Measurements from ENCODE around the gene SDS.

SDS gene

DNA sequence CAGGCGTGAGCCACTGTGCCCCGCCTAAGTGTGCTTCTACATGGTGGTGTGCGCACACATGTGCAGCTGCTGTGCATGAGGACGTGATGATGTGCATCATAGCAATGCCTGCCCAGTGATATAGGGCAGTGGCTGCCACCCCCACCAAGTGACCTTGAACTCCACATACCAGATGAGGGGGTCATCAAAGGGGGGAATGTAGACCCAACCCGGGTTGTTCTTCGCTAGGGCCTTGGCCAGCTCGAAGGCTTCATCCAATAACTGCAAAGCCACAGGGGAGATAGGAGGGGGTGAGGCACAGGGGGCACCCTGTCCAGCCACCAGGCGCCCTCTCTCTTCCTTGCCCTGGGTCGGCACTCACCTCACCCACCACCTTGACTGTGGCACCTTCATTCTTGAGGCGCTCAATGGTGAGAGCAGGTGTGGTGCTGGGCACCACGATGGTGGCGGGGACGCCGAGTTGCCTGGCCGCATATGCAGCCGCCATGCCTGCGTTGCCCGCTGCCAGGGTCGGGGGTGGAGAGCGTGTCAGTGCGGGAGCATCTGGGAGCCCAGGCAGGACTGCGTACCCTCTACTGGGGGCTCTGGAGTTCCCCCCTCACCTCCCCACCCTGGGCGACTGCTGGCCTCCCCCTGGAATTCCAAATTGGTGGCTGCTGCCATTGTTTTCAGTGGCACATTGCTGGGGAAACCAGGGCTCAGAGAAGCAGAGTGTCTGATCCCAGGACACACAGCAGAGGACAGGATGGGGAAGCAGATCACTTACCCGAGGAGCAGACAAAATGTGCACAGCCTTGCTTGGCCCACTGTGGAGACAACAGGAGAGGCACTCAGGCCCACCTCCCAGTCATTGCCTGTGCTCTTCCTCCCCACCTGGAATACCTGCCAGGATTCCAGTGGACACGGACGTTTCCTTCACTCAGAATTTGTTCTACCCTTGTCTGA, 5.1 kb downstream of the SDS start:
- DNase-seq: no peak

DNA sequence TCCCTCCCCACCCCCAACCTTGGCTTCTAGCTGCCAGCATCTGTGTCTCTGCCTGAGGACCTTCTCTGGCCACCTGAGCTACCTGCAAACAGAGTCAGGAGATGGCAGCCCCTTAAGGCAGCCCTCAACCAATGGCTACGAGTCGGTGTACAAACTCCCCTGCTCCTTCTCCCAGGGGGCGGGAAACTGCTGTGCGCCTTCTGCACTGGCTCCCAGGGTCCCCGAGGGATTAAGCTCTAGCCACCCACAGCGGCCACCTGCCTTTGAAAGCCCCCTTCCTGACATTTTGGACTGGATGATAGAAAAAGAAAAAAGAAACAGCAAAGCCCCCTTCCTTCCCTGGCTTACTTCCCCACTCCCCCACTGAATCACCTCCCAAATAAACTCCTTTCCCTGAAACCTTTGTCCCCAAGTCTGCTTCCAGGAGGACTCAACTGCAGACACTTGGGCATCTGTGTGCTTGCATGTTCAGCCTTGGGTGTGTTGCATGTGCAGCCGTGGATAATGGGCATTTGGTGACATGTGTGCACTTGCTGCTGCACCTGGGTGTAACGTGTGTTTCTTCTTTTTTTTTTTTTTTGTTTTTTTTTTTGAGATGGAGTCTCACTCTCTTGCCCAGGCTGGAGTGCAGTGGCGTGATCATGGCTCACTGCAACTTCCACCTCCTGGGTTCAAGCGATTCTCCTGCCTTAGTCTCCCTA, 6.0 kb downstream of the SDS start:
- no peak for DNase-seq

DNA sequence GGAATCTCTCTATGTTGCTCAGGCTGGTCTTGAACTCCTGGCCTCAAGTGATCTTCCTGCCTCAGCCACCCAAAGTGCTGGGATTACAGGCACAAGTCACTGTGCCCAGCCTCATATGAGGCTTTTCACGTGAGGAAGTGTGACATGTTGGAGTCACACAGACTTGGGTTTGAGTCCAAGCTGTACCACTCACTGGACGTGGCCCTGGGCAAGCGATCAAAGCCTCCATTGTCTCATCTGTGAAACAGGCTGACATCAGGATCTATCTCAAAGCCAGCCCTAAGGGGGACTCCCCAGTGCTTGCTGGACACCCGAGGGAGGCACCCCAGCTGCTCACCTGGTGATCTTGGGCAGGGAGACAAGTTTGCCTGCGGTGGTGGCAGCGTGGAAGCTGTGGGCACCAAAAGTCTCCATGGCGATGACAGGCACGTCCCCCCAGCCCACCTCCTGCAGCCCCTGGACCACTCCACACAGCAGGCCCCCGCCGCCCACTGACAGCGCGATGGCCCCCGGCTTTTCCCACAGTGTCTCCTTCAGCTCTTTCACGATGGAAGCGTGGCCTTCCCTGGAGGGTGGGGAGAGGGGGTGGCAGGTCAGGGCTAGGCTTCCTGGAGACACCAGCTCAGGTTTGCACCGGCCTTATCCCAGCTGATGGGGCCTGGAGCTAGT, 6.7 kb downstream of the SDS start:
- DNase-seq: no peak

- DNase-seq: no peak
These were observed 7.5 kb downstream of the SDS start for GRCh38 chr12:113396200-113396599.

- DNase-seq: no peak
These were observed 8.6 kb downstream of the SDS start for GRCh38 chr12:113395119-113395518.

DNA sequence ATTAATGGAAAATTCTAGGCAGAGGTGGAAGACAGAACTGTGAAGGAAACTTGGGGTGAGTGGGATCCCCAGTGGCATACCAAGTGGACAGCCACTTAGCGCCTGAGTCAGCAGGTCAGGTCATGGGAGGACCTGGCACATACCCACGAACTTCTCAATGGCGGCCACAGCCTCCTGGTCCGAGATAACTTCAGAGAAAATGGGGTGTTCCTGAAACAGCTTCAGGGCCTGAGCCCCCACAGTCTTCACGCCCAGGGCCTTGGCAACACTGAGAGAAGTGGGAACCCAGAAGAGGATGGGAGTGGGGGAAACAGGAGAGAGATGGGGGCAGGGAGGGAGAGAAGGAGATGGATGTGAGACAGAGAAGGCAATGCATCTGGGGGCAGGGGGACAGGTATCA, 9.9 kb downstream of the SDS start:
- DNase-seq: no peak

DNA sequence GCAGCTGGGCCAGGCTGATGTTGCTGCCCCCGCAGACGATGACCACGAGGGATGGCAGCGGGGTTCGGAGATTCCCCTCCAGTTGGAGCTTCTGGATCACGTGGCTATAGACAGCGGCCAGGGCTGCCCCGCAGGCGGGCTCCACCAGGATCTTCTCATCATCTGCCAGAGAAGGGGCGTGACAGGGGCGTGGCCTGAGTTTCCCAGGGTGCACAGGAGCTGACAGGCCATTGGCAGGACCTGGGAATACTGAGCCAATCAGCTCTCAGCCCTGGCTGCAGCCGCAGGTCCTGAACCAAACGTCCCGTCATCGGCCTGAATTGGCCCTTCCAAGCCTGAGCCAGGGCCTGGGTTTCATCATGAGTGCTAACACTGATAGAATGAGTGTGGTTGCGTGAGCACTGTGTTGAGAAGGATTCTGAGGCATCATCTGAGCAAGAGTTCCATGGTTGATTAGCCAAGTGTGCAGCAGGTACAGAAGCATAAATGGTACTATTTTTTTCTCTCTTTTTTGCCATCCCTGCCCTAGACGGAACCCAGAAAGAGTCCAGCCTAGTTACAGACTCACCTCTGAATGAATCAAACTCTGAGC, 10.6 kb downstream of the SDS start:
- DNase-seq: no peak

- DNase-seq: no peak
These were observed 11.2 kb downstream of the SDS start for GRCh38 chr12:113392520-113392919.

- DNase-seq: no peak
These were observed 11.9 kb downstream of the SDS start for GRCh38 chr12:113391650-113392337.

DNA sequence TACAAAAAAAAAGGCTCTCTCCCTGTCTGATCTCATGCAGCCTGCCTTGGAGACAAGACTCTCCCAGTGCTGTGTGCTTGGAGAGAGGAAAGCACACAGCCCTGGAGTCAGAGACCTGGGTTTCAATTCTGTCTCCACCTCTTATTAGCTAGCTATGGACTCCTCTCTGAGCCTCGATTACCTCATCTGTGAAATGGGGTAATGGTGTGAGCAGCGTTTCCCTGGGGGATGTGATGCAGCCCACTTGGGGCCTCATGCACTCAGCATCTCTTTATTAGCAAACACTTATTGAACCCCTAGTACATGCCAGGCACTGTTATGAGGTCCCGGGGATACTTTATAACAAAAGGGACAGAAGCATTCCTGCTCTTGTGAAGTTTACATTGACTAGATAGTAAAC, 12.5 kb downstream of the SDS start:
- DNase-seq: no peak

DNA sequence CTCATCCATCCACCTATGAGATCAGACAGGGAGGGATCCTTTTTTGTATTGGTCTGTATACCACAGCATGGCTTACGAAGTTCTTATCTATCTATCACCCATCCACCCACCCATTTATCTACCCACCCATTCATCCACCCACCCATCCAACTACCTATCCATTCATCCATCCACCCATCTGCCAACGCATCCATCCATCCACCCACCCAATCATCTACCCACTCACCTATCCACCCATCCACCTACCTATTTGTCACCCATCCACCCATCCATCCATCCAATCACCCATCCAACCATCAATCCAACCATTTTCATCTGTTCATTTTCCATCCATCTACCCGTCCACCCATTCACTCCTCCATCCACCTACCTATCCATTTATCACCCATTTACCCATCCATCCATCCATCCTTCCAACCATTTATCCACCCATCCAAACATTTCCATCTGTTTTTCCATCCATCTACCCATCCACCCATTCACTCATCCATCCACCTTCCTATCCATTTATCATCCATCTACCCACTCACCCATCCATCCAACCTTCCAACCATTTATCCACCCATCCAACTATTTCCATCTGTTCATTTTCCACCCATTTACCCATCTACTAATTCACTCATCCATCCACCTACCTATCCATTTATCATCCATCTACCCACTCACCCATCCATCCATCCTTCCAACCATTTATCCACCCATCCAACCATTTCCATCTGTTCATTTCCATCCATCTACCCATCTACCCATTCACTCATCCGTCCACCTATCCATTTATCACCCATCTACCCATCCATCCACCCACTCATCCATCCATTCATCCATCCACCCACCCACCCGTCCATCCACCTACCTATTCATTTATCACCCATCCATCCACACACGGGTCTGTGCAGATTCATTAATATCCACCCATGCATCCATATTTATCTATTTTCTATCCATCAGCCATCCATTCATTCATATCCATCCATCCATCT, 13.3 kb downstream of the SDS start:
- no peak for DNase-seq

- DNase-seq: no peak
These were observed 15.3 kb downstream of the SDS start for GRCh38 chr12:113388351-113388750.

DNA sequence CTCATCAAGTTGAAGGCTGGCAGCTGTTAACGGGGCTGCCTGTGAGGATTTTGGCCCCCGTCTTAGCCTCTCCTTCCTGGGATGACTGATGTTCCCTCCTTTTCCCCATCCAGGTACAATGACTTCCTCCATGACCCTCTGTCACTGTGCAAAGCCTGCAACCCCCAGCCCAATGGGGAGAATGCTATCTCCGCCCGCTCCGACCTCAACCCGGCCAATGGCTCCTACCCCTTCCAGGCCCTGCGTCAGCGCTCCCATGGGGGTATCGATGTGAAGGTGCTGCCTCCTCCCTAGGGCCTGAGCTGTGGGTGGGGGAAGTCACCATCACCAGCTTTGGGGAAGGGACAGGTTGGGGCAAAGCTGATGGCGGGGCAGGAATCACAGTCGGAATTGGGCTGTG, 16.1 kb downstream of the SDS start:
- DNase-seq: no peak

- no peak for DNase-seq
These were observed 16.7 kb downstream of the SDS start for GRCh38 chr12:113386866-113387566.

DNA sequence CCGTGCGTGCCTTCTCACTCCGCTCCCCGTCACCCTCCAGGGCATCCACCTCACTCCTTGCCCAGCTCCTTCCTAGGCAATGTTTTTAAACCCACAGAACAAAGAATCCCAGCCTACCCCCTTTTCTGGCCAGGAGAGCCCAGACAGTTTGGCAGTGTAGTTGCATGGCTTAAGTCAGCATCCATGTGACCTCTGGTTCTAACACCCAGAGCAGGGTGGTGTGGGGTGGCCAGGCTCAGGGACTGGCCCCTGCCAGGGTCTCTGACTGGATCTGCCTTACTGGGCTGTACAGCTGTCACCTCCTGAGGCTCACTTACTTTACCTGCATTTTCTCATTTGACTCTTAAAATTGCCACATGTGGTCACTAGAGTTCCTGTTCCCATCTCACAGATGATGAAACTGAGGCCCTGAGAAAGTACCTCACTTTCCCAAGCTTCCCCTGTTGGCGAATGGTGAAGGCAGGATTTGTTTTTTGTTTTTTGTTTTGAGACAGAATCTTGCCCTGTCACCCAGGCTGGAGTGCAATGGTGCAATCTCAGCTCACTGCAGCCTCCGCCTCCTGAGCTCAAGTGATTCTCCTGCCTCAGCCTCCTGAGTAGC, 18.3 kb downstream of the SDS start:
- no peak for DNase-seq

GRCh38 chr12:113384778-113385177, 18.9 kb downstream of the SDS start:
- DNase-seq: no peak

DNA sequence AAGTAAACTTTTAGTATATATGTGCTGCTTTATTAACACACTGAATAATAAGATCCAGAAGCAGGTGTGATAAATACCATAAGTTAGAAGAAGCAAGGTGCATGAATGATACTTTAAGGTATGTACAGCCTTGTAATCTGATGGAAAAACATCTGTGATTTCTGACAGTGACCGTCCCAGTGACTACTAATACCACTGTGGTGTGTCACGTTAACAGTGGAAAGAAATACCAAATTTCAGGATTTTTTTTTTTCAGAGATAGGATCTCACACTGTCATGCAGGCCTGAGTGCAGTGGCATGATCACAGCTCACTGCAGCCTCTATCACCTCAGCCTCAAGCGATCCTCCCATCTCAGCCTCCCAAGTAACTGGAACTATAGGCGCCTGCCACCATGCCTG, 21.5 kb downstream of the SDS start:
- DNase-seq: no peak

DNA sequence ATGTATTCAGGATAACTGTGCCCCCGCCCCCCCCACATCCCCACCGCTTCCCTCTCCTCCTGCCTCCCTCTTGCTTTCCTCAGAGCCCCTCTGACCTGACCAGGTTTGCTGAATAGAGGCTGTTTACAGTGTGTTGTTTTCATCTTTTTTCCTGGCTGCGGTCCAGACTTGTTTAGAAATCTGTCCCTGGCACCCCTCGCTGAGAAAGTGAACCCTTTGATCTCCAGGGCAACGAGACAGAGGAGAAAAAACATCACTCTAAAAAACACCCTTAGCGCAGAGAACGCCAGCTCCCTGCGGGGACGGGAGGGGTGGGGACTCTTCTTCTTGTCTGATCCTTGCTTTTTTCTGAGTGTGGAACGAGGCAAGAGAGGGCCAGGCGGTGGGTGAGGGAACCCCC, 22.5 kb downstream of the SDS start:
- peak; percentile 53 for DNase-seq

- DNase-seq: no peak
These were observed 25.4 kb downstream of the SDS start for GRCh38 chr12:113378291-113378690.

DNA sequence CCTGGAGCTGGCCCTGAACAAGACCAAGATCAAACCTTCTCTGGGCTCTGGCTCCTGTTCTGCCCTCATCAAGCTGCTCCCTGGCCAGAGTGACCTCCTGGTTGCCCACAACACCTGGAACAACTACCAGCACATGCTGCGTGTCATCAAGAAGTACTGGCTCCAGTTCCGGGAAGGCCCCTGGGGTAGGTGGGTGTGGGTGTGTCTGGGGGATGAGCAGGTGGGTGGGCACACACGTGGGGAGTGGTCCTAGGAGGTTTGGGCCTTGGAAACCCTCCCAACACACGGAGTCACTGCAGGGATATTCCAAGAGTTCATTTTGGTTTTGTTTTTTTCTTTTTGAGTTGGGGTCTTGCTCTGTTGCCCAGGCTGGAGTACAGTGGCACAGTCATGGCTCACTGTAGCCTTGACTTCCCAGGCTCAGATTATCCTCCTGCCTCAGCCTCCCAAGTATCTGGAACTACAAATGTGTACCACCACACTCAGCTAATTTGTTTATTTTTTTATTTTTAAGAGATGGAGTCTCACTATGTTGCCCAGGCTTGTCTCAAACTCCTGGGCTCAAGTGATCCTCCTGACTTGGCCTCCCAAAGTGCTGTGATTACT, 28.8 kb downstream of the SDS start:
- DNase-seq: no peak

Measured in NCI-H1105 (cell line).